ENCODE measurements around the gene WNT3A. TPM values are rescaled to one million over a fixed set of nuclear protein-coding genes. Genes with fewer than 3 reads are reported as not detected.

The WNT3A gene
- polyA plus RNA-seq, 1 donor (not counting 4 experiments of a cell fraction or from before 2014, with no cell fraction given), result 0.07 TPM

GRCh38 chr1:228087771-228088251 lies 81.0 kb downstream of the WNT3A start:
- Histone ChIP-seq H3K79me2 (ENCODE audit: control insufficient read depth, insufficient read depth, low read length) (peaks cover 100% of the 10 kb centered on the region), H3K4me3 (ENCODE audit: control insufficient read depth in 2 of 3, extremely low read depth in 1 of 3, insufficient read depth in 2 of 3, low read depth in 1 of 3, low read length in 3 of 3) (peak overlapping the region in 1 of 3 experiments; percentile 12), H2AFZ (ENCODE audit: control insufficient read depth, low read length) (no peak overlapping the region), H3K36me3 (ENCODE audit: control insufficient read depth in 2 of 2, extremely low read depth in 1 of 2, insufficient read depth in 2 of 2, low read length in 2 of 2) (peaks cover 12 to 51% of the 10 kb centered on the region in 2 experiments), H3K4me1 (ENCODE audit: control insufficient read depth, extremely low read depth, insufficient read depth, low read length) (peaks cover 77% of the 10 kb centered on the region), H3K27me3 (ENCODE audit: control insufficient read depth, extremely low read depth, insufficient read depth, low read length) (no peaks in the 10 kb centered on the region), H4K20me1 (ENCODE audit: control insufficient read depth, extremely low read depth, insufficient read depth, low read length) (peaks cover 86% of the 10 kb centered on the region), H3K9ac (ENCODE audit: control insufficient read depth, extremely low read depth, insufficient read depth, low read length) (peak overlapping the region; percentile 23), H3K4me2 (ENCODE audit: control insufficient read depth, extremely low read depth, insufficient read depth, low read depth, low read length) (peak overlapping the region; percentile 49), H3K9me1 (ENCODE audit: control insufficient read depth, extremely low read depth, insufficient read depth, low read length) (peaks cover 15% of the 10 kb centered on the region), H3K27ac (ENCODE audit: control insufficient read depth, insufficient read depth, low read length) (peak overlapping the region; percentile 55), H3K9me3 (ENCODE audit: control insufficient read depth, low read depth, low read length) (no peaks in the 10 kb centered on the region)
- dilution Hi-C loops (cut with MboI; ENCODE audit: extremely low pct_ligation_motif_present, low sequenced_read_pairs), result no loop called here
- FAIRE-seq, result peak; percentile 73
- DNase-seq (ENCODE audit: low read depth, low spot score), result no peak
- TF ChIP-seq EZH2 (IDR thresholded peaks at IDR 0.05; ENCODE audit: low read length), result no peak
- TF ChIP-seq, protein P1, sequence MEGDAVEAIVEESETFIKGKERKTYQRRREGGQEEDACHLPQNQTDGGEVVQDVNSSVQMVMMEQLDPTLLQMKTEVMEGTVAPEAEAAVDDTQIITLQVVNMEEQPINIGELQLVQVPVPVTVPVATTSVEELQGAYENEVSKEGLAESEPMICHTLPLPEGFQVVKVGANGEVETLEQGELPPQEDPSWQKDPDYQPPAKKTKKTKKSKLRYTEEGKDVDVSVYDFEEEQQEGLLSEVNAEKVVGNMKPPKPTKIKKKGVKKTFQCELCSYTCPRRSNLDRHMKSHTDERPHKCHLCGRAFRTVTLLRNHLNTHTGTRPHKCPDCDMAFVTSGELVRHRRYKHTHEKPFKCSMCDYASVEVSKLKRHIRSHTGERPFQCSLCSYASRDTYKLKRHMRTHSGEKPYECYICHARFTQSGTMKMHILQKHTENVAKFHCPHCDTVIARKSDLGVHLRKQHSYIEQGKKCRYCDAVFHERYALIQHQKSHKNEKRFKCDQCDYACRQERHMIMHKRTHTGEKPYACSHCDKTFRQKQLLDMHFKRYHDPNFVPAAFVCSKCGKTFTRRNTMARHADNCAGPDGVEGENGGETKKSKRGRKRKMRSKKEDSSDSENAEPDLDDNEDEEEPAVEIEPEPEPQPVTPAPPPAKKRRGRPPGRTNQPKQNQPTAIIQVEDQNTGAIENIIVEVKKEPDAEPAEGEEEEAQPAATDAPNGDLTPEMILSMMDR (optimal IDR thresholded peaks at IDR 0.05 in 1 of 3, IDR thresholded peaks at IDR 0.05 in 1 of 3, conservative IDR thresholded peaks at IDR 0.05 in 1 of 3; ENCODE audit: extremely low read depth in 1 of 3, insufficient read depth in 2 of 3, low read length in 3 of 3), result no peak

DNA sequence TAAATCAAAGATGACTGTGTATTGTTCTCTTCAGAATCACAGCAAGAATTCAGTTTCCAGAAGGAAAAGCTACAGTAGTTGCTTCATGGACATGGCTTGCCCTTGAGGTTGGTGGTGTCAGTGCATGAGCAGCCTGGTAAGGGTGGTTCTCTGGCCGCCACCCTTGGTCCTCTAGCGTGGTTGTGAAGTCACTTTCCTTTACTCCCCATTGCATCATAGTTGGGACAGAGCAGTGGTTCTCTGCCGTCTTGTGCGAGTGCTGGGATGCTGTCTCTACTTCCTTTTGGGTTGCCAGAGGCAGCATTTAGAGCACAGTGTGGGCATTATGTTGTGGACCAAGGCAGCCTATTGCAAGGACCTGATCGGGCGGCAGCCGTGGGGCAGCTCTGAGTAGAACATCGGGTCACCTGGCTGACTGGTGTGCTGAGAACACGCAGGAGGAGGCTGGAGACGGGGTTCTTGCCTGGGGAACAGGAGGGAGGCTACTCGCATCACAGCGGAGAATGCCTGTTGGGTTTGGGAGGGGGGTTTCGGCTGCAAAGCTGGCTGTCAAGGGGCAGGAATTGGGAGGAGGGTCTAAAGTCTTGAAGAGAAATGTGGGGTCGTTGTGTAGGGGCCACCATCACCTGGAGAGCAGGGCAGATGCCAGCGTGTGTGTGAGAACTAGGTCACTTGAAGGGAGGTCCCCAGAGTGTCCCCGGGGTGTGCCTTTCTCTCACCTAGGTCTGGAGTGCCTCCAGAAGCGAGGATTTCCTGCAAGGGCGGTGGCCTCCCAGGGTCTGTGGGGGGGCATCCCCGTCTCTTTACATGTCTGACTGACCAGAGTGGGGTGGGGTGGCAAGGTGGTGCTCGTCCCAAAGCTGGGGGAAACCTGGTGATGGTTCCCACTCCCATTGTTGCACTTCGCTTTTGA lies 82.0 kb downstream of the WNT3A start:
- Histone ChIP-seq H3K27me3 (ENCODE audit: control insufficient read depth, extremely low read depth, insufficient read depth, low read length) (no peaks in the 10 kb centered on the region), H3K4me1 (ENCODE audit: control insufficient read depth, extremely low read depth, insufficient read depth, low read length) (peaks cover 82% of the 10 kb centered on the region), H3K36me3 (ENCODE audit: control insufficient read depth in 2 of 2, extremely low read depth in 1 of 2, insufficient read depth in 2 of 2, low read length in 2 of 2) (peaks cover 12 to 51% of the 10 kb centered on the region in 2 experiments), H3K9me3 (ENCODE audit: control insufficient read depth, low read depth, low read length) (no peaks in the 10 kb centered on the region), H2AFZ (ENCODE audit: control insufficient read depth, low read length) (no peak overlapping the region), H3K9ac (ENCODE audit: control insufficient read depth, extremely low read depth, insufficient read depth, low read length) (peak overlapping the region; percentile 23), H4K20me1 (ENCODE audit: control insufficient read depth, extremely low read depth, insufficient read depth, low read length) (peaks cover 91% of the 10 kb centered on the region), H3K4me2 (ENCODE audit: control insufficient read depth, extremely low read depth, insufficient read depth, low read depth, low read length) (peak overlapping the region; percentile 49), H3K4me3 (ENCODE audit: control insufficient read depth in 2 of 3, extremely low read depth in 1 of 3, insufficient read depth in 2 of 3, low read depth in 1 of 3, low read length in 3 of 3) (no peak overlapping the region), H3K27ac (ENCODE audit: control insufficient read depth, insufficient read depth, low read length) (peak overlapping the region; percentile 55), H3K79me2 (ENCODE audit: control insufficient read depth, insufficient read depth, low read length) (peaks cover 100% of the 10 kb centered on the region), H3K9me1 (ENCODE audit: control insufficient read depth, extremely low read depth, insufficient read depth, low read length) (peaks cover 15% of the 10 kb centered on the region)
- TF ChIP-seq, protein P1 (optimal IDR thresholded peaks at IDR 0.05 in 1 of 3, IDR thresholded peaks at IDR 0.05 in 1 of 3, conservative IDR thresholded peaks at IDR 0.05 in 1 of 3; ENCODE audit: extremely low read depth in 1 of 3, insufficient read depth in 2 of 3, low read length in 3 of 3), result no peak
- no peak for TF ChIP-seq EZH2 (IDR thresholded peaks at IDR 0.05; ENCODE audit: low read length)
- dilution Hi-C loops (cut with MboI; ENCODE audit: extremely low pct_ligation_motif_present, low sequenced_read_pairs), result no loop called here
- FAIRE-seq, result no peak
- no peak for DNase-seq (ENCODE audit: low read depth, low spot score)

Measured in keratinocyte (primary cell).